ENCODE measurements around the gene OR52M1. TPM values are rescaled to one million over a fixed set of nuclear protein-coding genes. Genes with fewer than 3 reads are reported as not detected.

The OR52M1 gene
- total and polyA plus RNA-seq, 7 donors: not detected

- WGBS, 3 donors: 60 to 70% (median 61%) methylated on average over 8 of the region's 8 CpGs
- Histone ChIP-seq H3K36me3 (ENCODE audit: insufficient read depth in 1 of 2, low read depth in 1 of 2) (no peaks in the 10 kb centered on the region), H3K27me3 (ENCODE audit: insufficient read depth in 3 of 3, low read length in 2 of 3) (no peaks in the 10 kb centered on the region), H3K4me3 (no peak overlapping the region), H3K9me3 (peaks cover 4% of the 10 kb centered on the region), H3K27ac (no peak overlapping the region), H3K4me1 (no peaks in the 10 kb centered on the region)
- DNase-seq: no peak
- no peak for ATAC-seq
- intact Hi-C loops (cut with DNase I): no loop called here
- TF ChIP-seq CTCF (IDR thresholded peaks at IDR 0.05): no peak
Measured at GRCh38 chr11:4559527-4560440, 14.8 kb downstream of the OR52M1 start.

- DNase-seq (no peak), ATAC-seq (no peak)
- WGBS, 3 donors: 91 to 100% (median 98%) methylated on average over 1 of the region's 1 CpG
- no peaks in the 10 kb centered on the region for H3K36me3 ChIP-seq (ENCODE audit: insufficient read depth in 1 of 2, low read depth in 1 of 2)
- H3K27me3 ChIP-seq (ENCODE audit: insufficient read depth in 3 of 3, low read length in 2 of 3): no peaks in the 10 kb centered on the region
- H3K4me1 ChIP-seq: no peaks in the 10 kb centered on the region
- peaks cover 4% of the 10 kb centered on the region for H3K9me3 ChIP-seq
- H3K4me3 ChIP-seq: no peak overlapping the region
- TF ChIP-seq CTCF (IDR thresholded peaks at IDR 0.05): no peak
- no peak overlapping the region for H3K27ac ChIP-seq
- intact Hi-C loops (cut with DNase I): no loop called here
Measured at GRCh38 chr11:4560467-4560866, 15.5 kb downstream of the OR52M1 start.

GRCh38 chr11:4565371-4565770 lies 20.4 kb downstream of the OR52M1 start:
- TF ChIP-seq CTCF (IDR thresholded peaks at IDR 0.05): no peak
- no peaks in the 10 kb centered on the region for H3K36me3 ChIP-seq (ENCODE audit: insufficient read depth in 1 of 2, low read depth in 1 of 2)
- H3K4me3 ChIP-seq: no peak overlapping the region
- H3K27me3 ChIP-seq (ENCODE audit: insufficient read depth in 3 of 3, low read length in 2 of 3): peaks cover 0 to 1% (median 0%) of the 10 kb centered on the region in 3 donors
- WGBS, 3 donors: 49 to 65% (median 60%) methylated on average over 3 of the region's 3 CpGs
- no peak for ATAC-seq
- DNase-seq: no peak
- H3K9me3 ChIP-seq: peaks cover 4% of the 10 kb centered on the region
- H3K27ac ChIP-seq: no peak overlapping the region
- intact Hi-C loops (cut with DNase I): no loop called here
- no peaks in the 10 kb centered on the region for H3K4me1 ChIP-seq

- no peak overlapping the region for H3K27ac ChIP-seq
- 89 to 93% (median 93%) methylated on average over 18 of the region's 18 CpGs for WGBS, 3 donors
- ATAC-seq (no peak), DNase-seq (no peak)
- intact Hi-C loops (cut with DNase I): no loop called here
- H3K36me3 ChIP-seq (ENCODE audit: insufficient read depth in 1 of 2, low read depth in 1 of 2): no peaks in the 10 kb centered on the region
- H3K4me3 ChIP-seq: no peak overlapping the region
- TF ChIP-seq CTCF (IDR thresholded peaks at IDR 0.05): no peak
- no peaks in the 10 kb centered on the region for H3K4me1 ChIP-seq
- H3K27me3 ChIP-seq (ENCODE audit: insufficient read depth in 3 of 3, low read length in 2 of 3): peaks cover 0 to 3% (median 1%) of the 10 kb centered on the region in 3 donors
- peaks cover 4% of the 10 kb centered on the region for H3K9me3 ChIP-seq
Measured at GRCh38 chr11:4569075-4569474, 24.1 kb downstream of the OR52M1 start.

Measured in psoas muscle (tissue), 8 donors.